Body of pancreas (tissue), 4 donors: ENCODE measurements around the gene STX3. TPM values are rescaled to one million over a fixed set of nuclear protein-coding genes. Genes with fewer than 3 reads are reported as not detected.

ENCODE experiments used
- ATAC-seq: fragments of 150-250 bp; one replicate; pipeline ENCODE4 v1.9.1; 2016
- DNase-seq, 4 donors: peaks; one replicate each; pipeline ENCODE4 v3.0.0-alpha.2; 2019
- H3K27ac ChIP-seq, 4 donors: fragments of 200-600 bp; sonication (generic); 1 replicate in 3 of 4; 2 replicates in 1 of 4; pipeline versions ENCODE4 v1.5.1 to v1.6.1; 2016 to 2019; ENCODE audit warnings: mild to moderate bottlenecking in 1 of 4, mixed read lengths in 1 of 4, moderate library complexity in 1 of 4
- H3K27me3 ChIP-seq, 2 donors: fragments of 200-600 bp; sonication (generic); one replicate each; pipeline ENCODE4 v1.6.0; 2016; ENCODE audit warnings: mild to moderate bottlenecking in 1 of 2
- H3K36me3 ChIP-seq, 2 donors: fragments of 200-600 bp; sonication (generic); replicated peaks in 1 of 2; 2 replicates each; pipeline ENCODE4 v1.5.1; 2016; ENCODE audit warnings: low read depth in 2 of 2; ENCODE audit not compliant: insufficient read depth in 1 of 2
- H3K4me1 ChIP-seq: fragments of 200-600 bp; sonication (generic); one replicate; pipeline ENCODE4 v1.6.0; 2016
- H3K4me3 ChIP-seq, 2 donors: fragments of 200-600 bp; sonication (generic); 1 replicate in 1 of 2; 2 replicates in 1 of 2; pipeline ENCODE4 v1.5.1; 2016 to 2019
- H3K9me3 ChIP-seq, 3 donors: fragments of 200-600 bp; sonication (generic); 1 replicate in 2 of 3; 2 replicates in 1 of 3; pipeline ENCODE4 v1.5.1; 2016
- CTCF ChIP-seq, 7 experiments: fragments of 450-650 bp in 4 of 7; fragments of 200-600 bp in 3 of 7; sonication (generic) in 3 of 7; IDR thresholded peaks; one replicate each; pipeline ENCODE4 v1.5.1; 2016 to 2019; ENCODE audit warnings: antibody characterized with exemption in 7 of 7
- POLR2A ChIP-seq, 3 donors: fragments of 450-650 bp; IDR thresholded peaks; one replicate each; pipeline ENCODE4 v1.6.1; 2016; ENCODE audit warnings: antibody characterized with exemption in 3 of 3, mild to moderate bottlenecking in 2 of 3
- WGBS, 2 donors: methylation state at CpG; one replicate each; pipeline ENCODE4 v1.1.5; 2017; 5-methylcytosine and 5-hydroxymethylcytosine counted together
- intact Hi-C: fragments of 100-400 bp; cut with DNase I; formaldehyde crosslinking; loops from one replicate; pipeline ENCODE4 v1.15.1; 2023
- total RNA-seq, 2 donors: library from RNA; depleted of rRNA; stranded (reverse); fragments of >200 nt; gene quantifications; one replicate each; pipeline ENCODE4 v1.1.0, GENCODE V29; 2016

Gene STX3
- total RNA-seq, 2 donors from 2014 or later, result 31.6 to 56.7 TPM

GRCh38 chr11:59801160-59801706 is 46.1 kb downstream of the STX3 start:
- WGBS, 2 donors, result 51 to 62% methylated on average over 2 of the region's 2 CpGs
- intact Hi-C loops, result loop anchor here (5.0 kb wide), 1 partner anchor 49 kb away; no protein-coding TSS in a partner anchor

GRCh38 chr11:59801981-59802638 is 46.9 kb downstream of the STX3 start:
- peaks cover 5% of the 10 kb centered on the region for H3K4me1 ChIP-seq
- peak in 2 of 4 donors; percentile 15 to 17 for DNase-seq
- H3K36me3 ChIP-seq, result peaks cover 8 to 15% of the 10 kb centered on the region in 2 donors
- no peaks in the 10 kb centered on the region for H3K9me3 ChIP-seq
- TF ChIP-seq CTCF (IDR thresholded peaks at IDR 0.05) (no peak), POLR2A (IDR thresholded peaks at IDR 0.05) (no peak)
- 51 to 57% methylated on average over 5 of the region's 5 CpGs for WGBS, 2 donors
- H3K27ac ChIP-seq, result peak overlapping the region in 1 of 4 donors; percentile 45
- H3K27me3 ChIP-seq, result no peaks in the 10 kb centered on the region
- H3K4me3 ChIP-seq, result no peak overlapping the region
- peak; percentile 62 for ATAC-seq
- intact Hi-C loops, result loop anchor here (5.0 kb wide), 1 partner anchor 50 kb away; no protein-coding TSS in a partner anchor

More at GRCh38 chr11:59801160-59801706, 46.1 kb downstream of the STX3 start:
- Histone ChIP-seq H3K27ac (no peak overlapping the region), H3K4me3 (no peak overlapping the region), H3K36me3 (peaks cover 8 to 13% of the 10 kb centered on the region in 2 donors), H3K27me3 (no peaks in the 10 kb centered on the region), H3K9me3 (no peaks in the 10 kb centered on the region), H3K4me1 (peaks cover 5% of the 10 kb centered on the region)
- DNase-seq (no peak), ATAC-seq (no peak)
- TF ChIP-seq CTCF (IDR thresholded peaks at IDR 0.05) (no peak), POLR2A (IDR thresholded peaks at IDR 0.05) (no peak)

GRCh38 chr11:59802639-59803176 is 47.5 kb downstream of the STX3 start:
- H3K4me1 ChIP-seq, result peaks cover 5% of the 10 kb centered on the region
- no peak overlapping the region for H3K4me3 ChIP-seq
- peaks cover 4 to 15% of the 10 kb centered on the region in 2 donors for H3K36me3 ChIP-seq
- ATAC-seq (peak; percentile 85), DNase-seq (peak in 2 of 4 donors; percentile 26 to 66)
- 46 to 48% methylated on average over 4 of the region's 4 CpGs for WGBS, 2 donors
- TF ChIP-seq CTCF (IDR thresholded peaks at IDR 0.05), result peak in 6 of 7 experiments; percentile 51 to 86 (median 76)
- TF ChIP-seq POLR2A (IDR thresholded peaks at IDR 0.05), result no peak
- no peaks in the 10 kb centered on the region for H3K27me3 ChIP-seq
- intact Hi-C loops, result loop anchor here (5.0 kb wide), 1 partner anchor 50 kb away; no protein-coding TSS in a partner anchor
- H3K9me3 ChIP-seq, result no peaks in the 10 kb centered on the region
- H3K27ac ChIP-seq, result no peak overlapping the region

- H3K36me3 ChIP-seq, result peaks cover 4 to 13% of the 10 kb centered on the region in 2 donors
- no peak for TF ChIP-seq POLR2A (IDR thresholded peaks at IDR 0.05)
- no peak for TF ChIP-seq CTCF (IDR thresholded peaks at IDR 0.05)
- no peak overlapping the region for H3K27ac ChIP-seq
- no peaks in the 10 kb centered on the region for H3K9me3 ChIP-seq
- peaks cover 5% of the 10 kb centered on the region for H3K4me1 ChIP-seq
- no peak overlapping the region for H3K4me3 ChIP-seq
- ATAC-seq (no peak), DNase-seq (no peak)
- H3K27me3 ChIP-seq, result no peaks in the 10 kb centered on the region
- intact Hi-C loops, result loop anchor here (5.0 kb wide), 1 partner anchor 52 kb away; no protein-coding TSS in a partner anchor
- WGBS, 2 donors, result 88 to 91% methylated on average over 2 of the region's 2 CpGs
These were observed 48.9 kb downstream of the STX3 start for GRCh38 chr11:59804061-59804460.
